SK-N-SH (cell line): ENCODE measurements around the gene PAM. TPM values are rescaled to one million over a fixed set of nuclear protein-coding genes. Genes with fewer than 3 reads are reported as not detected.
A peak's percentile ranks its signal among the peaks of the same experiment; 100 is the strongest.

Experiments used
- CTCF ChIA-PET: fragments of 300-600, 350-600 bp; formaldehyde crosslinking; extraction: SDS; loops from one replicate; lab custom pipeline; 2021; lab: Yijun Ruan, JAX
- POLR2A ChIA-PET: fragments of 350-600 bp; sonication (Branson Sonifier 250); formaldehyde crosslinking; extraction: SDS; loops from one replicate; lab custom pipeline; 2020; ENCODE audit warnings: antibody characterized with exemption, inconsistent platforms; lab: Yijun Ruan, JAX
- DNase-seq: peaks from one replicate; pipeline ENCODE4 v3.0.0; 2012
- H2AFZ ChIP-seq: fragments of 200-600 bp; sonication (generic); 2 replicates; pipeline ENCODE4 v1.8.1; 2016; ENCODE audit warnings: antibody characterized with exemption, mild to moderate bottlenecking, low read depth
- H3F3A ChIP-seq: fragments of 200-600 bp; sonication (generic); replicated peaks from 2 replicates; pipeline ENCODE3; 2016; ENCODE audit warnings: antibody characterized with exemption, mild to moderate bottlenecking; ENCODE audit not compliant: insufficient read depth
- H3K27ac ChIP-seq, 2 experiments: fragments of 200-500 bp in 1 of 2; fragments of 200-600 bp in 1 of 2; sonication (Bioruptor generic) in 1 of 2; sonication (generic), shearing (Covaris generic) in 1 of 2; 2 replicates each; pipeline versions ENCODE4 v1.5.1 to v1.6.1; 2014 to 2016; ENCODE audit warnings: low read depth in 2 of 2, inconsistent platforms in 1 of 2, low read length in 1 of 2, mild to moderate bottlenecking in 1 of 2, mixed read lengths in 1 of 2
- H3K27me3 ChIP-seq: fragments of 200-600 bp; sonication (generic), shearing (Covaris generic); 2 replicates; pipeline ENCODE4 v1.6.1; 2016; ENCODE audit warnings: mixed run types; ENCODE audit not compliant: insufficient read depth
- H3K36me3 ChIP-seq, 2 experiments: fragments of 200-500 bp in 1 of 2; fragments of 200-600 bp in 1 of 2; sonication (Bioruptor generic) in 1 of 2; sonication (generic) in 1 of 2; replicated peaks in 1 of 2; 2 replicates each; pipeline versions ENCODE3 to v1.5.1; 2014 to 2016; ENCODE audit warnings: low read length in 1 of 2, mild to moderate bottlenecking in 1 of 2; ENCODE audit not compliant: insufficient read depth in 2 of 2, control insufficient read depth in 1 of 2
- H3K4me1 ChIP-seq, 2 experiments: fragments of 200-500 bp in 1 of 2; fragments of 200-600 bp in 1 of 2; sonication (Bioruptor generic) in 1 of 2; sonication (generic), shearing (Covaris generic) in 1 of 2; 2 replicates each; pipeline versions ENCODE4 v1.5.1 to v1.6.1; 2014 to 2016; ENCODE audit warnings: low read depth in 1 of 2, low read length in 1 of 2, mixed run types in 1 of 2; ENCODE audit not compliant: insufficient read depth in 2 of 2, control insufficient read depth in 1 of 2
- H3K4me2 ChIP-seq: fragments of 200-600 bp; sonication (generic), shearing (Covaris generic); 2 replicates; pipeline ENCODE4 v1.6.1; 2017; ENCODE audit warnings: mixed run types
- H3K4me3 ChIP-seq, 2 experiments: fragments of 200-500 bp in 1 of 2; fragments of 200-600 bp in 1 of 2; sonication (Bioruptor generic) in 1 of 2; sonication (generic), shearing (Covaris generic) in 1 of 2; 2 replicates each; pipeline versions ENCODE4 v1.5.1 to v1.8.1; 2014 to 2016; ENCODE audit warnings: low read depth in 2 of 2, inconsistent platforms in 1 of 2, low read length in 1 of 2, mild to moderate bottlenecking in 1 of 2, mixed read lengths in 1 of 2, moderate library complexity in 1 of 2
- H3K79me2 ChIP-seq: fragments of 200-600 bp; sonication (generic); 2 replicates; pipeline ENCODE4 v1.8.1; 2017; ENCODE audit warnings: mild to moderate bottlenecking; ENCODE audit not compliant: insufficient read depth
- H3K9ac ChIP-seq: fragments of 200-600 bp; sonication (generic); 2 replicates; pipeline ENCODE4 v1.6.1; 2017; ENCODE audit warnings: mixed run types
- H3K9me2 ChIP-seq: fragments of 200-600 bp; sonication (generic); 2 replicates; pipeline ENCODE4 v1.6.1; 2017; ENCODE audit warnings: mixed run types
- H3K9me3 ChIP-seq: fragments of 200-600 bp; sonication (generic); 2 replicates; pipeline ENCODE4 v1.6.1; 2017; ENCODE audit warnings: mixed run types, mild to moderate bottlenecking, moderate library complexity
- H4K20me1 ChIP-seq: fragments of 200-600 bp; sonication (generic); 2 replicates; pipeline ENCODE4 v1.6.1; 2017; ENCODE audit warnings: mild to moderate bottlenecking, mixed run types; ENCODE audit not compliant: insufficient read depth
- CHD2 ChIP-seq: fragments of 150-350 bp; IDR thresholded peaks from 2 replicates; pipeline ENCODE4 v1.6.1; 2018; ENCODE audit warnings: low read length; ENCODE audit not compliant: partially characterized antibody
- FOXJ3 ChIP-seq: sonication (generic); formaldehyde crosslinking; IDR thresholded peaks from 2 replicates; pipeline ENCODE4 v1.5.1; 2020; ENCODE audit warnings: mild to moderate bottlenecking, missing genetic modification reagents
- RAD21 ChIP-seq: IDR thresholded peaks from 2 replicates; pipeline ENCODE4 v1.6.1; 2012; ENCODE audit warnings: mild to moderate bottlenecking, low read length
- RCOR1 ChIP-seq: fragments of 150-350 bp; IDR thresholded peaks from 2 replicates; pipeline ENCODE4 v1.6.1; 2017; ENCODE audit warnings: antibody characterized with exemption, low read length
- SIN3A ChIP-seq: IDR thresholded peaks from 2 replicates; pipeline ENCODE4 v1.6.1; 2012; ENCODE audit warnings: low read depth, mild to moderate bottlenecking, low read length, moderate library complexity, borderline replicate concordance
- SMC3 ChIP-seq: IDR thresholded peaks from 2 replicates; pipeline ENCODE4 v1.6.1; 2012; ENCODE audit warnings: low read depth, low read length, improper control_type of control experiment
- TEAD4 ChIP-seq: IDR thresholded peaks from 2 replicates; pipeline ENCODE4 v1.4.0; 2012; ENCODE audit warnings: mild to moderate bottlenecking, borderline replicate concordance; ENCODE audit not compliant: insufficient read depth
- WGBS: methylation state at CpG from one replicate; pipeline ENCODE4 v1.1.6; 2017; ENCODE audit warnings: low lambda C conversion rate; 5-methylcytosine and 5-hydroxymethylcytosine counted together
- polyA plus RNA-seq, 3 experiments: library from polyadenylated mRNA; depleted of rRNA; stranded (reverse); fragments of >200 nt; gene quantifications; 2 replicates each; pipeline ENCODE4 v1.2.3, GENCODE V29; 2012
- TF ChIP-seq, protein P1 (sequence below): IDR thresholded peaks from 2 replicates; pipeline ENCODE4 v1.6.1; 2012; ENCODE audit warnings: mild to moderate bottlenecking, low read depth, low read length, moderate library complexity
- TF ChIP-seq, protein P2 (sequence below): fragments of 150-350 bp; IDR thresholded peaks from 2 replicates; pipeline ENCODE4 v1.6.1; 2017; ENCODE audit warnings: antibody characterized with exemption, low read length, low read depth, borderline replicate concordance
- TF ChIP-seq, protein P3 (sequence below): fragments of 200-600 bp; sonication (generic); IDR thresholded peaks from 2 replicates; pipeline ENCODE4 v1.6.1; 2017; ENCODE audit warnings: antibody characterized with exemption, mild to moderate bottlenecking, moderate library complexity

PAM gene
- polyA plus RNA-seq, 1 of the 3 experiments (the other 2 are of a cell fraction) = 507 TPM

DNA sequence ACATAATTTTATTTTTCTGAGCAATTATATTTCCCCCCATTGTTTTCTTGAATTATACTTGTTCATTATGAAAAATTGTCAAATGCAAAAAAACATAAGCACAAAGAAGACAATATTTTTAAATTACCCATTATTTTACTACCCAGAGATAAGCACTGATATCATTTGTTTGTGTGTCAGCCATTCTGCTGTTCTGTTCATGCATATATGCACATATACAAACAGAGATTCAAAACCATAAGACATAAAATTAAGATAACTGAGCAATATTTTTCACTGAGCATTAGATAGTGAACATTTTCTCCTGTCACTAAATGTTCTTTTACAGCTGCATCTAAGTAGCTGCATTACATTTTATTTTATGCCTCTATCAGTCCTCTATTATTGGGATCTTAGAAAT lies 35.6 kb downstream of the PAM start (continued):
- TF ChIP-seq, protein P1, sequence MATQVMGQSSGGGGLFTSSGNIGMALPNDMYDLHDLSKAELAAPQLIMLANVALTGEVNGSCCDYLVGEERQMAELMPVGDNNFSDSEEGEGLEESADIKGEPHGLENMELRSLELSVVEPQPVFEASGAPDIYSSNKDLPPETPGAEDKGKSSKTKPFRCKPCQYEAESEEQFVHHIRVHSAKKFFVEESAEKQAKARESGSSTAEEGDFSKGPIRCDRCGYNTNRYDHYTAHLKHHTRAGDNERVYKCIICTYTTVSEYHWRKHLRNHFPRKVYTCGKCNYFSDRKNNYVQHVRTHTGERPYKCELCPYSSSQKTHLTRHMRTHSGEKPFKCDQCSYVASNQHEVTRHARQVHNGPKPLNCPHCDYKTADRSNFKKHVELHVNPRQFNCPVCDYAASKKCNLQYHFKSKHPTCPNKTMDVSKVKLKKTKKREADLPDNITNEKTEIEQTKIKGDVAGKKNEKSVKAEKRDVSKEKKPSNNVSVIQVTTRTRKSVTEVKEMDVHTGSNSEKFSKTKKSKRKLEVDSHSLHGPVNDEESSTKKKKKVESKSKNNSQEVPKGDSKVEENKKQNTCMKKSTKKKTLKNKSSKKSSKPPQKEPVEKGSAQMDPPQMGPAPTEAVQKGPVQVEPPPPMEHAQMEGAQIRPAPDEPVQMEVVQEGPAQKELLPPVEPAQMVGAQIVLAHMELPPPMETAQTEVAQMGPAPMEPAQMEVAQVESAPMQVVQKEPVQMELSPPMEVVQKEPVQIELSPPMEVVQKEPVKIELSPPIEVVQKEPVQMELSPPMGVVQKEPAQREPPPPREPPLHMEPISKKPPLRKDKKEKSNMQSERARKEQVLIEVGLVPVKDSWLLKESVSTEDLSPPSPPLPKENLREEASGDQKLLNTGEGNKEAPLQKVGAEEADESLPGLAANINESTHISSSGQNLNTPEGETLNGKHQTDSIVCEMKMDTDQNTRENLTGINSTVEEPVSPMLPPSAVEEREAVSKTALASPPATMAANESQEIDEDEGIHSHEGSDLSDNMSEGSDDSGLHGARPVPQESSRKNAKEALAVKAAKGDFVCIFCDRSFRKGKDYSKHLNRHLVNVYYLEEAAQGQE = no peak
- TF ChIP-seq, protein P2, sequence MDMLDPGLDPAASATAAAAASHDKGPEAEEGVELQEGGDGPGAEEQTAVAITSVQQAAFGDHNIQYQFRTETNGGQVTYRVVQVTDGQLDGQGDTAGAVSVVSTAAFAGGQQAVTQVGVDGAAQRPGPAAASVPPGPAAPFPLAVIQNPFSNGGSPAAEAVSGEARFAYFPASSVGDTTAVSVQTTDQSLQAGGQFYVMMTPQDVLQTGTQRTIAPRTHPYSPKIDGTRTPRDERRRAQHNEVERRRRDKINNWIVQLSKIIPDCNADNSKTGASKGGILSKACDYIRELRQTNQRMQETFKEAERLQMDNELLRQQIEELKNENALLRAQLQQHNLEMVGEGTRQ = no peak
- TF ChIP-seq TEAD4 (no peak), SIN3A (no peak)

DNA sequence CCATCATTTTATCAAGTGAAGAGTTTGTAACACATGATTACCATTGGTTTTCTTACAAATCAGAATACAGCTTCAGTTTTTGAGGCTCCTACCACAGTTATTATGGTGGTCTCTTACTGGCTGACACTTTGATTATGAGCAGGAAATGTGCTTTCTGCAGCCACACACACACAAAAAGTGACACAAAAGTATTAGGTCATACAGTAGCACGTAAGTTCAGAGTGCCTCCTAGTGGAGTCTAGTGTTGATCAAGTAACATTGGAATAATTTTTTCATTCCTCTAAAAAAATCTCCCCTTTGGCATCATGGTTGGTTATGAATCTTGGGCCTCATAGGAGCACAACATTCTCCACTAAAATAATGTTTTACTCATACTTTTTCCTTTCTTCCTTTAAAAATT lies 37.6 kb downstream of the PAM start:
- Histone ChIP-seq H3K4me2 (no peak overlapping the region), H3F3A (peaks cover 7% of the 10 kb centered on the region), H4K20me1 (no peaks in the 10 kb centered on the region), H3K27ac (no peak overlapping the region), H3K4me3 (no peak overlapping the region), H3K27me3 (no peaks in the 10 kb centered on the region), H3K9ac (no peak overlapping the region), H3K36me3 (no peaks in the 10 kb centered on the region), H3K9me2 (no peaks in the 10 kb centered on the region), H3K9me3 (no peaks in the 10 kb centered on the region), H2AFZ (no peak overlapping the region), H3K79me2 (peaks cover 38% of the 10 kb centered on the region), H3K4me1 (peaks cover 16 to 23% of the 10 kb centered on the region in 2 experiments; a peak in 3 of 4 replicates)
- TF ChIP-seq CHD2 = no peak
- peak; percentile 56; the same call in 1 of the 2 replicates for TF ChIP-seq RAD21
- TF ChIP-seq, protein P3, sequence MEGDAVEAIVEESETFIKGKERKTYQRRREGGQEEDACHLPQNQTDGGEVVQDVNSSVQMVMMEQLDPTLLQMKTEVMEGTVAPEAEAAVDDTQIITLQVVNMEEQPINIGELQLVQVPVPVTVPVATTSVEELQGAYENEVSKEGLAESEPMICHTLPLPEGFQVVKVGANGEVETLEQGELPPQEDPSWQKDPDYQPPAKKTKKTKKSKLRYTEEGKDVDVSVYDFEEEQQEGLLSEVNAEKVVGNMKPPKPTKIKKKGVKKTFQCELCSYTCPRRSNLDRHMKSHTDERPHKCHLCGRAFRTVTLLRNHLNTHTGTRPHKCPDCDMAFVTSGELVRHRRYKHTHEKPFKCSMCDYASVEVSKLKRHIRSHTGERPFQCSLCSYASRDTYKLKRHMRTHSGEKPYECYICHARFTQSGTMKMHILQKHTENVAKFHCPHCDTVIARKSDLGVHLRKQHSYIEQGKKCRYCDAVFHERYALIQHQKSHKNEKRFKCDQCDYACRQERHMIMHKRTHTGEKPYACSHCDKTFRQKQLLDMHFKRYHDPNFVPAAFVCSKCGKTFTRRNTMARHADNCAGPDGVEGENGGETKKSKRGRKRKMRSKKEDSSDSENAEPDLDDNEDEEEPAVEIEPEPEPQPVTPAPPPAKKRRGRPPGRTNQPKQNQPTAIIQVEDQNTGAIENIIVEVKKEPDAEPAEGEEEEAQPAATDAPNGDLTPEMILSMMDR = peak; percentile 49
- 0 out of 2 replicates have a peak, but pooled peaks have one; percentile 8 for TF ChIP-seq SMC3
- TF ChIP-seq FOXJ3 (CRISPR knock-in tag) = no peak
- no peak for TF ChIP-seq RCOR1
- DNase-seq = no peak
- ChIA-PET CTCF (interaction anchor here (3.5 kb wide), 1 partner anchor 12 kb away, joined by 23 read pairs; no protein-coding TSS in a partner anchor), POLR2A (no interaction called here)
- 92% methylated on average over 1 of the region's 1 CpG for WGBS
